ENCODE results near the gene BRPF3. TPM values are rescaled to one million over a fixed set of nuclear protein-coding genes. Genes with fewer than 3 reads are reported as not detected.

Gene BRPF3
- total RNA-seq, 1 donor from 2014 or later: 31.7 TPM

- DNase-seq (ENCODE audit: low spot score): no peak
These were observed 32.7 kb downstream of the BRPF3 start for GRCh38 chr6:36229223-36229622.

GRCh38 chr6:36230371-36230770 lies 33.8 kb downstream of the BRPF3 start:
- DNase-seq (ENCODE audit: low spot score): no peak

GRCh38 chr6:36232172-36232571 lies 35.6 kb downstream of the BRPF3 start:
- no peak for DNase-seq (ENCODE audit: low spot score)

- no peak for DNase-seq (ENCODE audit: low spot score)
These were observed 38.8 kb downstream of the BRPF3 start for GRCh38 chr6:36235309-36235708.

- no peak for DNase-seq (ENCODE audit: low spot score)
These were observed 39.3 kb downstream of the BRPF3 start for GRCh38 chr6:36235862-36236261.

GRCh38 chr6:36239774-36240173 lies 43.2 kb downstream of the BRPF3 start:
- DNase-seq (ENCODE audit: low spot score): no peak

- DNase-seq (ENCODE audit: low spot score): no peak
These were observed 45.2 kb downstream of the BRPF3 start for GRCh38 chr6:36241728-36242127.

GRCh38 chr6:36242161-36242560 lies 45.6 kb downstream of the BRPF3 start:
- DNase-seq (ENCODE audit: low spot score): no peak

GRCh38 chr6:36242626-36243025 lies 46.1 kb downstream of the BRPF3 start:
- no peak for DNase-seq (ENCODE audit: low spot score)

- no peak for DNase-seq (ENCODE audit: low spot score)
These were observed 47.1 kb downstream of the BRPF3 start for GRCh38 chr6:36243562-36244212.

GRCh38 chr6:36244641-36245280 lies 48.2 kb downstream of the BRPF3 start:
- DNase-seq (ENCODE audit: low spot score): no peak

- DNase-seq (ENCODE audit: low spot score): no peak
These were observed 49.1 kb downstream of the BRPF3 start for GRCh38 chr6:36245572-36246061.

- DNase-seq (ENCODE audit: low spot score): no peak
These were observed 50.1 kb downstream of the BRPF3 start for GRCh38 chr6:36246506-36247268.

- no peak for DNase-seq (ENCODE audit: low spot score)
These were observed 51.1 kb downstream of the BRPF3 start for GRCh38 chr6:36247693-36248092.

GRCh38 chr6:36248980-36249379 lies 52.4 kb downstream of the BRPF3 start:
- DNase-seq (ENCODE audit: low spot score): no peak

GRCh38 chr6:36249536-36249935 lies 53.0 kb downstream of the BRPF3 start:
- no peak for DNase-seq (ENCODE audit: low spot score)

GRCh38 chr6:36252005-36252404 lies 55.5 kb downstream of the BRPF3 start:
- DNase-seq (ENCODE audit: low spot score): no peak

- no peak for DNase-seq (ENCODE audit: low spot score)
These were observed 67.0 kb downstream of the BRPF3 start for GRCh38 chr6:36263390-36264000.

GRCh38 chr6:36265744-36266143 lies 69.2 kb downstream of the BRPF3 start:
- DNase-seq (ENCODE audit: low spot score): no peak

- no peak for DNase-seq (ENCODE audit: low spot score)
These were observed 70.5 kb downstream of the BRPF3 start for GRCh38 chr6:36266913-36267644.

- no peak for DNase-seq (ENCODE audit: low spot score)
These were observed 71.4 kb downstream of the BRPF3 start for GRCh38 chr6:36267731-36268477.

Measured in ureter (tissue), 1 donor.